Measurements from ENCODE around the gene AP2S1. TPM values are rescaled to one million over a fixed set of nuclear protein-coding genes. Genes with fewer than 3 reads are reported as not detected.

The AP2S1 gene
- total and polyA plus RNA-seq, 2 of the 8 experiments (the other 6 are each of a cell fraction or from before 2014, with no cell fraction given) = 195 to 211 TPM

GRCh38 chr19:46828484-46828883 is 22.2 kb downstream of the AP2S1 start (continued):
- no peak for TF ChIP-seq POLR2A (IDR thresholded peaks at IDR 0.05; ENCODE audit: control extremely low read depth in 1 of 2, low read depth in 2 of 2, low read length in 2 of 2)

Measured in H1 (cell line).